Gastrocnemius medialis (tissue), 4 donors: Measurements from ENCODE around the gene SLC2A4. TPM values are rescaled to one million over a fixed set of nuclear protein-coding genes. Genes with fewer than 3 reads are reported as not detected.

ENCODE experiments used
- ATAC-seq, 2 donors: fragments of 150-250 bp; one replicate each; pipeline ENCODE4 v1.9.1; 2016
- DNase-seq, 2 donors: peaks; one replicate each; pipeline ENCODE4 v3.0.0-alpha.2; 2019
- H3K27ac ChIP-seq, 4 donors: fragments of 200-600 bp; sonication (generic); 1 replicate in 1 of 4; 2 replicates in 3 of 4; pipeline ENCODE4 v1.5.1; 2016 to 2018; ENCODE audit warnings: mild to moderate bottlenecking in 2 of 4, moderate library complexity in 1 of 4
- H3K27me3 ChIP-seq, 3 donors: fragments of 200-600 bp; sonication (generic) in 2 of 3; 1 replicate in 1 of 3; 2 replicates in 2 of 3; pipeline versions ENCODE4 v1.5.1 to v1.6.0; 2016 to 2019; ENCODE audit warnings: mild to moderate bottlenecking in 1 of 3, moderate library complexity in 1 of 3
- H3K36me3 ChIP-seq, 2 donors: fragments of 200-600 bp; sonication (generic) in 1 of 2; one replicate each; pipeline ENCODE4 v1.5.1; 2017 to 2018
- H3K4me1 ChIP-seq, 2 donors: fragments of 200-600 bp; sonication (generic) in 1 of 2; one replicate each; pipeline ENCODE4 v1.5.1; 2016 to 2017; ENCODE audit warnings: mild to moderate bottlenecking in 2 of 2
- H3K4me3 ChIP-seq, 4 donors: fragments of 200-600 bp; sonication (generic) in 3 of 4; 1 replicate in 1 of 4; 2 replicates in 3 of 4; pipeline ENCODE4 v1.5.1; 2016 to 2019; ENCODE audit warnings: mild to moderate bottlenecking in 2 of 4
- H3K9me3 ChIP-seq, 3 donors: fragments of 200-600 bp; sonication (generic) in 2 of 3; 1 replicate in 1 of 3; 2 replicates in 2 of 3; pipeline ENCODE4 v1.5.1; 2016 to 2019
- POLR2A ChIP-seq, 2 donors: fragments of 450-650 bp; IDR thresholded peaks; one replicate each; pipeline ENCODE4 v1.6.1; 2017; ENCODE audit warnings: antibody characterized with exemption in 2 of 2, mild to moderate bottlenecking in 2 of 2, moderate library complexity in 2 of 2
- in situ Hi-C, 4 donors: fragments of 200-750 bp; cut with MboI; loops; one replicate each; pipeline versions ENCODE4 v1.15.0 to v1.8.0; 2017; ENCODE audit warnings: low sequenced_read_pairs in 4 of 4
- intact Hi-C: fragments of 100-400 bp; cut with DNase I; formaldehyde crosslinking; loops from one replicate; pipeline ENCODE4 v1.15.1; 2023; ENCODE audit warnings: low total_unique reads
- total RNA-seq, 4 donors: library from RNA; depleted of rRNA; stranded (reverse); fragments of >200 nt; gene quantifications; one replicate each; pipeline versions ENCODE4 v1.1.0 to v1.2.3, GENCODE V29; 2016
- TF ChIP-seq, protein P1 (sequence below), 5 experiments: fragments of 450-650 bp in 3 of 5; fragments of 200-600 bp in 2 of 5; sonication (generic) in 2 of 5; IDR thresholded peaks in 4 of 5; conservative IDR thresholded peaks in 1 of 5; 1 replicate in 4 of 5; 2 replicates in 1 of 5; pipeline ENCODE4 v1.5.1; 2016 to 2019; ENCODE audit warnings: antibody characterized with exemption in 5 of 5, mild to moderate bottlenecking in 3 of 5, moderate library complexity in 3 of 5

The SLC2A4 gene
- total RNA-seq, 4 donors from 2014 or later = 148 to 310 (median 227) TPM

DNA sequence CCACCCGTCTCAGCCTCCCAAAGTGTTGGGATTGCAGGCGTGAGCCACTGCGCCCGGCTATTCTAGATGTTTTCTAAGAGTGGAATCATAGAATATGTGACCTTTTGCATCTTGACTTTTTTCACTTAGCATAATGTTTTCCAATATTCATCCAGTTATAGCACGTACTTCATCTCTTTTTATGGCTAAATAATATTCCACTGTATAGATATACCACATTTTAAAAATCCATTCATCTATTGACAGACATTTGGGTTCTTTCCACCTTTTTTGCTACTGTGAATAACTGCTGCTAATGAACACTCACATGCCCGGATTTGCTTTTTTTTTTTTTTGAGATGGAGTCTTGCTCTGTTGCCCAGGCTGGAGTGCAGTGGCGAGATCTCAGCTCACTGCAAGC lies 22.7 kb downstream of the SLC2A4 start:
- intact Hi-C loops = loop anchor here (10.0 kb wide), 1 partner anchor 541 kb away; no protein-coding TSS in a partner anchor
- Histone ChIP-seq H3K36me3 (no peaks in the 10 kb centered on the region), H3K4me1 (peaks cover 4 to 7% of the 10 kb centered on the region in 2 donors), H3K4me3 (no peak overlapping the region), H3K9me3 (no peaks in the 10 kb centered on the region), H3K27me3 (no peaks in the 10 kb centered on the region), H3K27ac (no peak overlapping the region)
- no peak for TF ChIP-seq POLR2A (IDR thresholded peaks at IDR 0.05)
- TF ChIP-seq, protein P1, sequence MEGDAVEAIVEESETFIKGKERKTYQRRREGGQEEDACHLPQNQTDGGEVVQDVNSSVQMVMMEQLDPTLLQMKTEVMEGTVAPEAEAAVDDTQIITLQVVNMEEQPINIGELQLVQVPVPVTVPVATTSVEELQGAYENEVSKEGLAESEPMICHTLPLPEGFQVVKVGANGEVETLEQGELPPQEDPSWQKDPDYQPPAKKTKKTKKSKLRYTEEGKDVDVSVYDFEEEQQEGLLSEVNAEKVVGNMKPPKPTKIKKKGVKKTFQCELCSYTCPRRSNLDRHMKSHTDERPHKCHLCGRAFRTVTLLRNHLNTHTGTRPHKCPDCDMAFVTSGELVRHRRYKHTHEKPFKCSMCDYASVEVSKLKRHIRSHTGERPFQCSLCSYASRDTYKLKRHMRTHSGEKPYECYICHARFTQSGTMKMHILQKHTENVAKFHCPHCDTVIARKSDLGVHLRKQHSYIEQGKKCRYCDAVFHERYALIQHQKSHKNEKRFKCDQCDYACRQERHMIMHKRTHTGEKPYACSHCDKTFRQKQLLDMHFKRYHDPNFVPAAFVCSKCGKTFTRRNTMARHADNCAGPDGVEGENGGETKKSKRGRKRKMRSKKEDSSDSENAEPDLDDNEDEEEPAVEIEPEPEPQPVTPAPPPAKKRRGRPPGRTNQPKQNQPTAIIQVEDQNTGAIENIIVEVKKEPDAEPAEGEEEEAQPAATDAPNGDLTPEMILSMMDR (IDR thresholded peaks at IDR 0.05 in 4 of 5, conservative IDR thresholded peaks at IDR 0.05 in 1 of 5) = no peak
- in situ Hi-C loops = loop anchor here in 1 of 4 donors (10.0 kb wide), 1 partner anchor 49 kb away; the partner anchor contains the start of genes CTDNEP1 and ELP5
- no peak for ATAC-seq
- DNase-seq = no peak

DNA sequence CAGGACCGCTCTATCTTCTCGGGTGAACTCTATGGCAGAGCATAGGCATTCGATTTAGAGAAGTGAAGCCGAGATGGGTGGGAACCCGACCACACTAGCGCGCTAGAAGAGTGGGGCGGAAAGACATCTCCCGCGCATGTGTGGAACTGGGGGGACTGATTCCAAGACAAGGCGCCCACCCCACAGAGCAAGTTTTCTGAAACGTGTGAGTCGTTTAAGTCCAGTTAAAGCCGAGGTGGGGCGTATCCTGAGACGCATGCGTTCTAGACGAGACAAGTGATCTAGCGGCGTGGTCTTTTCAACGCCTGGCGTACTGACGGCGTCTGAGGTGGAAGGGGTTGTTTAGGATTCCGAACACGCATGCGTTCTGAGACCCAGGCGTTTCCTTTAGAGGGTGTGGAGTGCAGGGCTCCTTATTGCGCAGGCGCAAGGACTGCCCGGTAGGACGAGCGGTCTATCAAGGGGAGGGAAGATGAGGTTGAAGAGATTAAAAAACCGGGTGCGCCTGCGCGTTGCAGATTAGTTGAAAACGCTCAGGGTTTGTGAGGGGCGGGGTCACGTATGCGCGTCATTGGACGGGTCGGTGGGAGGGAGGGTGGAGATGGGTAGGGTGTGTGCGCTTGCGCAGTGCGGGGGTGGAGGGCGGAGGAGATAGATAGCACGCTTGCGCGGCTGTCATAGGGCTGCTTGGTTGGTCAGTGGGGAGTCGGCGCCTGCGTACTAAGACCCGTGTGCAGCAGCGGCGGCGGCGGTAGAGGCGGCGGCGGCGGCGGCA lies 25.6 kb downstream of the SLC2A4 start, which contains the start of gene EIF5A:
TSS of gene EIF5A (plus strand) at position 718 of the 775 bp plus-strand sequence. CDS start 2,008 bp downstream, outside the sequence.
- DNase-seq (peak; percentile 100), ATAC-seq (peak; percentile 82 to 84)
- intact Hi-C loops (loop anchor here (1.0 to 10.0 kb wide), 7 partner anchors 22 to 538 kb away; partner anchors contain the start of genes ELP5, GABARAP, NEURL4 and POLR2A), in situ Hi-C loops (loop anchor here in 1 of 4 donors (10.0 kb wide), 1 partner anchor 52 kb away; the partner anchor contains the start of genes CTDNEP1 and ELP5)
- Histone ChIP-seq H3K4me3 (peak within 1 kb of the TSS; percentile 79 to 98 (median 84)), H3K9me3 (no peaks in the 10 kb centered on the region), H3K4me1 (peaks cover 29 to 31% of the 10 kb centered on the region in 2 donors), H3K27ac (peak within 1 kb of the TSS; percentile 93 to 99 (median 98)), H3K36me3 (peaks cover 4 to 26% of the 10 kb centered on the region in 2 donors), H3K27me3 (no peaks in the 10 kb centered on the region)
- peak; percentile 95 to 96 for TF ChIP-seq POLR2A (IDR thresholded peaks at IDR 0.05)
- TF ChIP-seq, protein P1 (IDR thresholded peaks at IDR 0.05 in 4 of 5, conservative IDR thresholded peaks at IDR 0.05 in 1 of 5) = no peak

DNA sequence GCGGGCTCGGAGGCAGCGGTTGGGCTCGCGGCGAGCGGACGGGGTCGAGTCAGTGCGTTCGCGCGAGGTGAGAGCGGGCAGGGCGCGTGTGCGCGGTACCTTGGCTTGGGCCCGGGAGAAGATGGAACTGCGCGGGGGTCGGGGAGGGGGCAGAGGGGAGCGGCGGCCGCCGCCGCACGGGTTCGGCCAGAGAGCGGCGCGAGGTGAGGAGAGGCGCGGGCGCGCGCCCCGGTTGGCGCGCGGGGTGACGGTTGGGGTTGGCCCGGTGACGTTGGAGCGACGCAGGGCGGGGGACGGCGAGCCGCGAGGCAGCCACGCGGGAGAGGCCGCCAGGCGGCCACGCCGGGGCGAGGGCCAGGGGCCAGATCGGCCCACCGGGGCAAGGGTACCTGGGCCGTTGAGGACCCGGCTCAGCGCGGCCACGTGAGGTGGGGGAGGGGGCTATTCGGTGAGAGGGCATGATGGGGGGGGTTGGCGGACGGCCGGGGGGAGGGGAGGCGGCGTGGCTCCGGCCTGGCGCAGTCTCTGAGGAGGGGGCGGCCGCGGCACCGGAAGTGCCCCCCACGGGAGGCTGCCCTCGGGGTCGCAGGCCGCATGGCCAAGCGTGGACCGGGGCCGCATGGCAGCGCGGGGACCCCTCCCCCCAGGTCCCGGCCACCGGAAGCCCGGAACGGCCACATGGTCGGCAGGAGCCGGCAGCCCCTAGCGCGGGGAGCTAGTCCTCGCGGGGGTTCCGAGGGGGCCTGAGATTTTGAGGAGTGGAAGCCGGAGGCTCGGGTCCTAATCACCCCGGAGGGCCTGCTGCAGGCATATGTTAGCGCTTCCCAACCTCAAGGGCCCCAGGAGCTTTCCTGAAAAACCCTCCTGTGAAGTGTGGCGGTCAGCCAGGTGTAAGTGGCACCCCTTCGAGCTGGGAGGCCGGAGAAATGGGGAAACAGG lies 26.4 kb downstream of the SLC2A4 start:
- H3K27me3 ChIP-seq = no peaks in the 10 kb centered on the region
- H3K4me1 ChIP-seq = peaks cover 34 to 36% of the 10 kb centered on the region in 2 donors
- intact Hi-C loops (loop anchor here (1.0 to 10.0 kb wide), 7 partner anchors 21 to 537 kb away; partner anchors contain the start of genes ELP5, GABARAP, NEURL4 and POLR2A), in situ Hi-C loops (loop anchor here in 1 of 4 donors (10.0 kb wide), 1 partner anchor 53 kb away; the partner anchor contains the start of genes CTDNEP1 and ELP5)
- TF ChIP-seq, protein P1 (IDR thresholded peaks at IDR 0.05 in 4 of 5, conservative IDR thresholded peaks at IDR 0.05 in 1 of 5) = peak in 2 of 5 experiments; percentile 15 to 35
- no peak for TF ChIP-seq POLR2A (IDR thresholded peaks at IDR 0.05)
- H3K4me3 ChIP-seq = peak overlapping the region; percentile 79 to 98 (median 84)
- H3K9me3 ChIP-seq = no peaks in the 10 kb centered on the region
- peaks cover 4 to 34% of the 10 kb centered on the region in 2 donors for H3K36me3 ChIP-seq
- DNase-seq (peak in 1 of 2 donors; percentile 66), ATAC-seq (peak; percentile 12)
- H3K27ac ChIP-seq = peak overlapping the region; percentile 93 to 99 (median 98)
